ENCODE measurements around the gene TNFRSF8. TPM values are rescaled to one million over a fixed set of nuclear protein-coding genes. Genes with fewer than 3 reads are reported as not detected.

Gene TNFRSF8
- total and polyA plus RNA-seq, 9 of the 15 experiments (the other 6 are each of a cell fraction or from before 2014, with no cell fraction given): 3.5 to 38.4 (median 17.1) TPM

DNA sequence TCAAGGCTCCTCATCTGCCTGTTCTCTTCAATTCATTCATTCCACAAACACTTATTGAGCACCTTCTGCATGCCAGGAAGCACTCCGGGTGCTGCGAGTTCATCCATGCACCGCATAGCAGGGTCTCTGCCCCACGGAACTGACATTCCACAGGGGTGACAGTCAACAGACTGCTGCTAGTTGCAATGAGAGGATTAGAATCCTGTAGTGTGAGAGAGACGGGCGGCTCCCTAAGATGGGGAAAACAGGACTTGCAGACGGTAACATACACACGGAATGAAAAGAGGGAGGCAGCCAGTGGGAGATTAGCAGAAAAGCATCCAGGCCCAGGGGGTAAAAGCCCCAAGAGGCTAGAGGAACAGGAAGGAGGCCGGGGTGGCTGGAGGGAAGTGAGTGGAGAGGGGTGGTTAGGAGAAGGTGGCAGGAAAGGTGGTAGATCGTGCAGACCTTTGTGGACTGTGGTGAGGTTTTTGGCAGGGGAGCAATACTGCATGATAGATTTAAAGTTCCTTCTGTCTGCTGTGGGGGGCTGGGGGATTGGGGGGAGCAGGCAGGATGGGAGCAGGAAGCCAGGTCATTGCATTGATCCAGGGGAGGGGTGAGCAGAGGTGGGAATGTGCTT, 6.6 kb downstream of the TNFRSF8 start (continued):
- no peak for TF ChIP-seq RAD21 (CRISPR knock-in tag; conservative IDR thresholded peaks at IDR 0.05 in 1 of 2, IDR thresholded peaks at IDR 0.05 in 1 of 2)
- TF ChIP-seq TCF7 (IDR thresholded peaks at IDR 0.05; ENCODE audit: borderline replicate concordance): no peak
- no peak for TF ChIP-seq ZBTB8A (IDR thresholded peaks at IDR 0.05; ENCODE audit: partially characterized antibody)
- no peak for TF ChIP-seq HDAC1 (IDR thresholded peaks at IDR 0.05)
- TF ChIP-seq NFXL1 (CRISPR knock-in tag; IDR thresholded peaks at IDR 0.05): no peak
- TF ChIP-seq HDGF (IDR thresholded peaks at IDR 0.05): no peak
- TF ChIP-seq THRAP3 (IDR thresholded peaks at IDR 0.05; ENCODE audit: borderline replicate concordance): no peak
- TF ChIP-seq, protein P1, sequence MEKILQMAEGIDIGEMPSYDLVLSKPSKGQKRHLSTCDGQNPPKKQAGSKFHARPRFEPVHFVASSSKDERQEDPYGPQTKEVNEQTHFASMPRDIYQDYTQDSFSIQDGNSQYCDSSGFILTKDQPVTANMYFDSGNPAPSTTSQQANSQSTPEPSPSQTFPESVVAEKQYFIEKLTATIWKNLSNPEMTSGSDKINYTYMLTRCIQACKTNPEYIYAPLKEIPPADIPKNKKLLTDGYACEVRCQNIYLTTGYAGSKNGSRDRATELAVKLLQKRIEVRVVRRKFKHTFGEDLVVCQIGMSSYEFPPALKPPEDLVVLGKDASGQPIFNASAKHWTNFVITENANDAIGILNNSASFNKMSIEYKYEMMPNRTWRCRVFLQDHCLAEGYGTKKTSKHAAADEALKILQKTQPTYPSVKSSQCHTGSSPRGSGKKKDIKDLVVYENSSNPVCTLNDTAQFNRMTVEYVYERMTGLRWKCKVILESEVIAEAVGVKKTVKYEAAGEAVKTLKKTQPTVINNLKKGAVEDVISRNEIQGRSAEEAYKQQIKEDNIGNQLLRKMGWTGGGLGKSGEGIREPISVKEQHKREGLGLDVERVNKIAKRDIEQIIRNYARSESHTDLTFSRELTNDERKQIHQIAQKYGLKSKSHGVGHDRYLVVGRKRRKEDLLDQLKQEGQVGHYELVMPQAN (IDR thresholded peaks at IDR 0.05; ENCODE audit: borderline replicate concordance): no peak
- TF ChIP-seq MCM7 (IDR thresholded peaks at IDR 0.05): no peak
- TF ChIP-seq, protein P2, sequence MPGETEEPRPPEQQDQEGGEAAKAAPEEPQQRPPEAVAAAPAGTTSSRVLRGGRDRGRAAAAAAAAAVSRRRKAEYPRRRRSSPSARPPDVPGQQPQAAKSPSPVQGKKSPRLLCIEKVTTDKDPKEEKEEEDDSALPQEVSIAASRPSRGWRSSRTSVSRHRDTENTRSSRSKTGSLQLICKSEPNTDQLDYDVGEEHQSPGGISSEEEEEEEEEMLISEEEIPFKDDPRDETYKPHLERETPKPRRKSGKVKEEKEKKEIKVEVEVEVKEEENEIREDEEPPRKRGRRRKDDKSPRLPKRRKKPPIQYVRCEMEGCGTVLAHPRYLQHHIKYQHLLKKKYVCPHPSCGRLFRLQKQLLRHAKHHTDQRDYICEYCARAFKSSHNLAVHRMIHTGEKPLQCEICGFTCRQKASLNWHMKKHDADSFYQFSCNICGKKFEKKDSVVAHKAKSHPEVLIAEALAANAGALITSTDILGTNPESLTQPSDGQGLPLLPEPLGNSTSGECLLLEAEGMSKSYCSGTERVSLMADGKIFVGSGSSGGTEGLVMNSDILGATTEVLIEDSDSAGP (CRISPR knock-in tag; IDR thresholded peaks at IDR 0.05): no peak
- TF ChIP-seq, protein P3, sequence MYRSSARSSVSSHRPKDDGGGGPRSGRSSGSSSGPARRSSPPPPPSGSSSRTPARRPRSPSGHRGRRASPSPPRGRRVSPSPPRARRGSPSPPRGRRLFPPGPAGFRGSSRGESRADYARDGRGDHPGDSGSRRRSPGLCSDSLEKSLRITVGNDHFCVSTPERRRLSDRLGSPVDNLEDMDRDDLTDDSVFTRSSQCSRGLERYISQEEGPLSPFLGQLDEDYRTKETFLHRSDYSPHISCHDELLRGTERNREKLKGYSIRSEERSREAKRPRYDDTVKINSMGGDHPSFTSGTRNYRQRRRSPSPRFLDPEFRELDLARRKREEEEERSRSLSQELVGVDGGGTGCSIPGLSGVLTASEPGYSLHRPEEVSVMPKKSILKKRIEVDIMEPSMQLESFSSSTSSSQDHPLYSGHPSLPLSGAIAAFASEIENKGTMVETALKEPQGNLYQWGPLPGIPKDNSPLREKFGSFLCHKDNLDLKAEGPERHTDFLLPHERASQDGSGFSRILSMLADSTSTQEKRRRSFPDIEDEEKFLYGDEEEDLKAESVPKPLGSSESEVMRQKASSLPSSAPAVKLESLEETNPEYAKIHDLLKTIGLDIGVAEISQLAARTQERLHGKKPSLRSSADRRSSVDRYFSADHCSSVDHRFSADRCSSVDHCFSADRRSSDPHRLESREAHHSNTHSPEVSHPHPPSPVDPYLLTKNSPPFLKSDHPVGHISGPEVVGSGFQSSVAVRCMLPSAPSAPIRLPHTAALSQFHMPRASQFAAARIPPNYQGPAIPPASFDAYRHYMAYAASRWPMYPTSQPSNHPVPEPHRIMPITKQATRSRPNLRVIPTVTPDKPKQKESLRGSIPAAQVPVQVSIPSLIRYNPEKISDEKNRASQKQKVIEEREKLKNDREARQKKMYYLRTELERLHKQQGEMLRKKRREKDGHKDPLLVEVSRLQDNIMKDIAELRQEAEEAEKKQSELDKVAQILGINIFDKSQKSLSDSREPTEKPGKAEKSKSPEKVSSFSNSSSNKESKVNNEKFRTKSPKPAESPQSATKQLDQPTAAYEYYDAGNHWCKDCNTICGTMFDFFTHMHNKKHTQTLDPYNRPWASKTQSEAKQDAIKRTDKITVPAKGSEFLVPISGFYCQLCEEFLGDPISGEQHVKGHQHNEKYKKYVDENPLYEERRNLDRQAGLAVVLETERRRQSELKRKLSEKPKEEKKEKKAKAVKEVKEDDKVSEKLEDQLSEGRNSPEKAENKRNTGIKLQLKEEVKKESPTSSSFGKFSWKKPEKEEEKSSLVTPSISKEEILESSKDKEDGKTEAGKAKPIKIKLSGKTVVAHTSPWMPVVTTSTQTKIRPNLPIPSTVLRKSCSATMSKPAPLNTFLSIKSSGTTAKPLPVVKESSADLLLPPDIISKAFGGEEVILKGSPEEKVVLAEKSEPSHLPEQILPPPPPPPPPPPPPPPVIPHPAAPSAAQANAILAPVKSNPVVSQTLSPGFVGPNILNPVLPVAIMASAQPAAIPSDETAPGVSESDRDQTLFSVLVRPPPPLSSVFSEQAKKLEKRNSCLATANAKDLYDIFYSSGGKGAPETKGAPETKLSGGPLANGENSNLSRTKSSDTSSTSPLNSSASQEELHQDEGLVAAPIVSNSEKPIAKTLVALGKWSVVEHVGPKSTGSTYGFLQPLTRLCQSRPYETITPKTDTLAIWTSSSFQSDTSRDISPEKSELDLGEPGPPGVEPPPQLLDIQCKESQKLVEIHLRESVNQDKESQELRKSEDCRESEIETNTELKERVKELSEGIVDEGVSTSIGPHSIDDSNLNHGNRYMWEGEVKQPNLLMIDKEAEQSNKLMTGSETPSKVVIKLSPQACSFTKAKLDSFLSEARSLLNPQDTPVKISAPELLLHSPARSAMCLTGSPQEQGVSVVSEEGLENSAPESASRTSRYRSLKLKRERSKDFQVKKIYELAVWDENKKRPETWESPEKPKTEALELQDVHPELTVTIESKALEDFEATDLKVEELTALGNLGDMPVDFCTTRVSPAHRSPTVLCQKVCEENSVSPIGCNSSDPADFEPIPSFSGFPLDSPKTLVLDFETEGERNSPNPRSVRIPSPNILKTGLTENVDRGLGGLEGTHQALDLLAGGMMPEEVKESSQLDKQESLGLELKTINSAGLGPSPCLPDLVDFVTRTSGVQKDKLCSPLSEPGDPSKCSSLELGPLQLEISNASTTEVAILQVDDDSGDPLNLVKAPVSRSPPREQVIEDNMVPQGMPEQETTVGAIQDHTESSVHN (IDR thresholded peaks at IDR 0.05; ENCODE audit: borderline replicate concordance in 1 of 2, low read depth in 1 of 2): no peak
- TF ChIP-seq POLR2A (conservative IDR thresholded peaks at IDR 0.05): no peak
